ENCODE data around the gene KIAA0408. TPM values are rescaled to one million over a fixed set of nuclear protein-coding genes. Genes with fewer than 3 reads are reported as not detected.

The KIAA0408 gene
- total RNA-seq (ENCODE audit: low replicate concordance) = 0.15 and 0.23 TPM in 2 replicates

DNA sequence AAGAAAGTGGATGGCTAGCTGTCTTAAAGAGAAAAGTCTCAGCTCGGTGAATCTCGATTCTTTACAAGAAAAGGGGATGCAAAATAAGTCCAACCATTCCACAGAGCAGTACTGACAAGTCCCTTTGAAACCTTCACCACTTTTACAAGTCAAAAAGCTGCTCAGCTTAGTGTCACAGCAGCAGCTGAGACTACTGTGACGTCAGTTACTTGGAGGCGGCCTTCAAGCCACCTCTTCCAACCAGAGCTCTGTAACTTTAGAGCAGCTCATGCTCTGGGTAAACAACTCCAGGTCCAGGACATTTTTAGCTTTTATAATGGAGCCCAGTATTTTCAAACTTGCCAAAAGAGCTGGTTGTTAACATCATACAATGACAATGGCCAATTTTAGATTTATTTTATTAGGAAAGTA is at the start of gene KIAA0408:
KIAA0408 (minus strand) TSS at position 159 of the 411 bp plus-strand sequence. CDS start 5,408 bp downstream, outside the sequence.

Other genes with a start within 250 kb of the KIAA0408 start
- gene RNF146, start 192.5 kb downstream of the KIAA0408 start, total RNA-seq (ENCODE audit: low replicate concordance) = 37.7 and 45.6 TPM in 2 replicates
- 19.2 and 36.5 TPM in 2 replicates for gene ECHDC1, start 115.8 kb downstream of the KIAA0408 start, total RNA-seq (ENCODE audit: low replicate concordance)
- gene C6orf58, start 117.8 kb upstream of the KIAA0408 start, total RNA-seq (ENCODE audit: low replicate concordance) = not detected in 2 replicates

Measured in smooth muscle cell of the coronary artery (primary cell).